HG03045 (cell line): ENCODE results near the gene MTERF1.
"Not testable (repeated sequence)": the region's sequence is repeated elsewhere in the genome, so short reads cannot be mapped to it uniquely, and the experiment has no call there.

Experiments used
- ATAC-seq: cut with Tn5 transposase; IDR thresholded peaks from one replicate; pipeline ENCODE4 v1.9.1; 2021; ENCODE audit warnings: mild to moderate bottlenecking, moderate library complexity; ENCODE audit not compliant: unreplicated experiment

Gene MTERF1

DNA sequence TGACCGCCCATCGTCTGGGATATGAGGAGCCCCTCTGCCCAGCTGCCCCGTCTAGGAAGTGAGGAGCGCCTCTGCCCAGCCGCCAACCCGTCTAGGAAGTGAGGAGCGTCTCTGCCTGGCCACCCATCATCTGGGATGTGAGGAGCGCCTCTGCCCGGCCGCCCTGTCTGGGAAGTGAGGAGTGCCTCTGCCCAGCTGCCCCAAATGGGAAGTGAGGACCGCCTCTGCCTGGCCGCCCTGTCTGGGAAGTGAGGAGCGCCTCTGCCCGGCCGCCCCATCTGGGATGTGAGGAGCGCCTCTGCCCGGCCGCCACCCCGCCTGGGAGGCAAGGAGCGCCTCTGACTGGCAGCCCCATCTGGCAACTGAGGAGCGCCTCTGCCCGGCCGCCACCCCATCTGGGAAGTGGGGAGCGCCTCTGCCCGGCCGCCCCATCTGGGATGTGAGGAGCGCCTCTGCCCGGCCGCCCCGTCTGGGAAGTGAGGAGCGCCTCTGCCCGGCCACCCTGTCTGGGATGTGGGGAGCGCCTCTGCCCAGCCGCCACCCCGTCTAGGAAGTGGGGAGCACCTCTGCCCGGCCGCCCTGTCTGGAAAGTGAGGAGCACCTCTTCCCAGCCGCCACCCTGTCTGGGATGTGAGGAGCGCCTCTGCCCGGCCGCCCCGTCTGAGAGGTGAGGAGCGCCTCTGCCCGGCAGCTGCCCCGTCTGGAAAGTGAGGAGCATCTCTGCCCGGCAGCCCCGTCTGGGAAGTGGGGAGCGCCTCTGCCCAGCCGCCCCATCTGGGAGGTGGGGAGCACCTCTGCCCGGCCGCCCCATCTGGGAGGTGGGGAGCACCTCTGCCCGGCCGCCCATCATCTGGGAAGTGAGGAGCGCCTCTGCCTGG lies 7.1 kb upstream of the MTERF1 start:
- ATAC-seq: not testable (repeated sequence)

DNA sequence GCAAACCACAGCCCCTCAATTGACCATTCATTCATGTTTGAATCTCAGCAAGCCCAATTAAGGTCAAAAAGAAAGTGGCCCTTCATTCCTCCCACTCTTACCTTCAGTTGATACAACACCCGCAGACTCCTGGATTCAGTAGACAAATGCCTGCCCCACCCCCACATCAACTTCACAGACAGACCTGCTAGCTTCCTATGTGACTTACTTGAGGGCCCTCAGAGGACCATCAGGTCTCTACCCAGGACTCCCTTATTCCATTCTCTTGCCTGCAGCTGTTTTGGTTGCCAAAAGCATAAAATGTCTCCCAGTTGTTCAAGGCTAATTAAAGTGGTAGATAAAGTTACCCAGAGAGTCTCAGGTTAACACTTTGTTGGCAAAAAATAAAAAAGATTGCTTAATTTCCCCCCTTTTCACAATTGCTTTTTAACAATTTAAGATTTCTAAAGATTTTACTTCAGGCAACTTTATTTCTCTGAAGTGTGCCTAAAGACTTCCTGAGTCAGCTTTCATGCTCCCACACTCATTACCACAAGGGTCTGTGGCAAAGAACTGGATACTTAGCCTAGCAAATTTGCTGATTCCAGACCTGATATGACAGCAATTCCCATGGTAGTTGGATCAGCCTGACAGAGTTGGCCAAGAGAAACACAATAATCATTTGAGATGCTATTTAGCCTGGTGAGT lies 3.3 kb upstream of the MTERF1 start:
- ATAC-seq: no peak

DNA sequence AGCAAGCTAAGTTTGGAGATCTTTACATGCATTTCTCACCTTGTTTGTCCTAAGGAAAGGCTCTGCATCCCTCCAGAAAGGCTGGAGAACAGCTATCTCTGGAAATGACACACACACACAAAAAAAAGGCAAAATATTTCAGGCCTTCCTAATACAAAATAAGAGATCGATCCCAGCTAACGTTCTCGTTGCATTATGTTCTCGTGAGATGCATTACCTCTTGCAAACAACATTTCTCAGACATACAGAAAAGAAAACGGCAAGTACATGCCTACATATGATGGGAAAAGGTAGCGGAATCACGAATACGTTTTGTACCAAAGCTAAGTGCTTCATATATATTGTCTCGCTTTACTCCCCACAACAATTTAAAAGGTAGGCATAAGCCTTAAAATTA lies 488 bp downstream of the MTERF1 start:
- no peak for ATAC-seq

DNA sequence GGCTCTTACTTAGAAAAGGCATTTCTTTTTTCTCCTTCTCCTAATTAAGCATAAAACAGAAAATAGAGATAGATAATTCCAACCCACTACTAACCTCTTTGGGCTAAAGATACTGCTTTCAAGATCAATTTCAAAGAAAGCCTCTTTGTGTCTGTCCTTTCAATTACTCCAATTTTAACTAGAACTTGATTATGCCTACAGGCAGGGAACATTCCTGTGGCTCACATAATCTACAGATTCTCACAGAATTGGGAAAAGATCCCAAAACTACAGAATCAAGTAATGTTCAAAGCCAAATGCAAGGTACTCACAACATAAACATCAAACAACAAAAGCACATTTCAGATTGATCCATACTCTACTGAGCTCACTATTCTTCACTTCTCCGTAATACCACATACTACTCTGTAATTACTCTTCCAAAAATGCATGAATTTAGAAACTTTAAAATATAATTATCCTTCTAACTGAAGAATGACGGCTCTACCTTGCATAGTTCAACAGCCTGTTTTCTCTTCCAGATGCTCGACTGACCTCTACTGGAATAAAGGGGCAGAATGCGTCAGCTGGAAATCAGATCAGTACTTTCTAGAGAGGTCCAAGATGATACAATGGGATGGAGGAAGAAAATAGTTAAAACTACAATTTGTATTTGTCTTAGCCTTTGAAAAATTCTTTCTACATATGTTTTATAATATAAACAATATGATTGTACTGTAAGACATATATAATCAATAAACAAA lies 3.9 kb downstream of the MTERF1 start:
- ATAC-seq: no peak

DNA sequence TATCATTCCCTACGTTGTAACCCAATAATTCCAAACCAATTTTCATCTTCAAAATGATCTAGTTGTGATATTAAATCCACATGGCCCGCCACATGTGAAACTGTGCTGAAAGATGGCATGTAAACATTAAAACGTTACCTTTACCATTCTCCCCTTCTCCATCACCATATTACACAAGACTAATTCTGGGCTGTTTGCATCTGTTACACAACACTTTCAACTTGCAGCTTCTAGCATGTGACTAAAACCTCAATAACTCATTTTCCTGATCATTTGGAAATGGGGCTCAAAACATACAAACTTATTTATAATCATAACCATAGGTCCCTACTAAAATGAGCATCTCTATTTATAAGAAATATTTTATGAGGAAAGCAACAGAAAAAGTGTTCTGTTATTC lies 4.7 kb downstream of the MTERF1 start:
- ATAC-seq: no peak

DNA sequence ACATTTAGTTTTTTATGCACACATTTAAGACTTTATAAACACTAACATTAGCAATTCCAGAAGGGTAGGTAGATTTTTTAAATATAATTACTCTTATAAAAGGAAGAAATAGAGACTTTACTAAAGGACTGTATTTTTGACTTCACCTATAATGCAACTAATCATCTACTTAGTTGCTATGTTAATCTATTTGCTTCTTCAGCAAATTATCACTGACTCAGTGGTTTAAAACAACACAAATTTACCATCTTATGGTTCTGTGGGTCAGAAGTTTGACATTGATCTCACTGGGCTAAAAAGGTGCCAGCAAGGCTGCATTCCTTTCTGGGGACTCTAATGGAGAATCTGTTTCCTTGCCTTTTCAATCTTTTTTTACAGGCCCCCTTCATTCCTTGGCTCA lies 7.6 kb downstream of the MTERF1 start:
- ATAC-seq: no peak

DNA sequence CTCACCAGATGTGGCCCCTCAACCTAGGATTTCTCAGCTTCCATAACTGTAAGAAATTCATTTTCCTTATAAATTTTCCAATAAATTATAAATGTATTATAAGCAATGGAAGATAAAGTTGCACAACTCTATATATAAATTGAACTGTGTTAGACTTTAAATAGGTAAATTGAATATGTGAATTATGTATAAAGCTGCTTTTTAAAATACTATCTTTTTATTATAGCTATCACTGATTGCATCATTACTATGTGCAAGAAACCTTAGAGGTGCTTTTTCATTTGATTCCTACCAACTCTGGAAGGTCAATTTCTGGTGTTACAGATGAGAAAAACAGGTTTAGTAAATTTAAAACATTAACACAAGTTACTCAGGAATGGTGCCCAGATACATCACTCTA lies 8.4 kb downstream of the MTERF1 start:
- no peak for ATAC-seq

DNA sequence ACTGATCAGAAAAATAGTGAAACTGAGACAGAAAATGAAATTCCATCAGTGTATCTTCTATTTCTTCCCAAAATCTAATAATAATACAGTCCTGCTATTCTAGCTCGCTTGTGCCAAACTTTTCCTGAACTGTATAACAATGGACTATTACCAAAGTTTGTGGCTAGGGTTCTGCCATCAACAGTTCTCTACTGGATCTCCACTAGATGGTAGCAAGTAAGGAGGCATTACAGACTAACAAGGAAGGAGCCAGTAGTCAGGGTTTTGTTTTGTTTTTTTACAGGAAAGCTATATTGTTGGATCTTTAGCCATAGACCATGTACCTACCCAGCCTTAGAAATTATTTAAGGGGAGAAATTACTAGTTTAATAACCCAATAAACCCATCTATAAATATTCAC lies 10.8 kb downstream of the MTERF1 start:
- ATAC-seq: no peak

DNA sequence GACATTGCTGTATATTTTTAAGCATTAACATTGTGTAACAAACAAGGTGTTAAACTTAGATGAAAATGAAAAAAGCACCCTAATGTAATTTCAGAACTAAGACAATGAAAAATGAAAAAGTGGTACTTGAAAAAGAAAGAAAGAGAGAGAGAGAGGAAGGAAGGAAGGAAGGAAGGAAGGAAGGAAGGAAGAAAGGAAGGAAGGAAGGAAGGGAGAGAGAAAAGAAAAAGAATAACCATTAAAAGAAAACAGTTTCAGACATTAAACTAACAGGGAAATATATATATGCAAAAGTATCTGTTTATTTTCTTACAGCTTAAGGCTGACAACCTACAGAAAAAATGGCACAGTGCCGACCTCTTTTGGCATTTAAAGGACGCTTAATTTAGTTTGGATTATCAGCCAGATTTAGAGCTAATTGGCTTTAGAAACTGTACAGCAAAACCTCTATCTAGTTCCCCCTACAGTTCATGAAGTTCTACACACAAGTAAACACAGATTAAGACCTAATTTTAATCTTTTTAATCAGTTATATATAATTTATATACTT lies 13.8 kb downstream of the MTERF1 start:
- no peak for ATAC-seq

DNA sequence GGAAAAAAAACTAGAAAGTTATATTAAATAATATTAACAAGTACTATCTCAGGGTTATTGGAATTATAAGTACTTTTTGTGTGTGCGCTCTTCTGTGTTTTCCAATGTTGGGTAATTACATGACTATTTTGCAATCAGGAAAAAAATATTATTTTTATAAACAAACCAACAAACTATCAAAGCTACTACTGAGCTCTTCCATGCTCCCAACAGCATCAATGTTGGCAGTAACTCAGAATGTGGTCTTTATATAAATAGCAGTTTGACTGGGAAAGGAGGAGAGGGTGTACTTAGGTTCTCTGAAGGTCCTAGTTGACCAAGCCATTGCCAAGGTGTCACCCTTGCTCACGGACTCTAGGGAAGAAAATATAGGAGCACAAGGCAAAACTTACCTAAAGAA lies 15.0 kb downstream of the MTERF1 start:
- ATAC-seq: no peak

DNA sequence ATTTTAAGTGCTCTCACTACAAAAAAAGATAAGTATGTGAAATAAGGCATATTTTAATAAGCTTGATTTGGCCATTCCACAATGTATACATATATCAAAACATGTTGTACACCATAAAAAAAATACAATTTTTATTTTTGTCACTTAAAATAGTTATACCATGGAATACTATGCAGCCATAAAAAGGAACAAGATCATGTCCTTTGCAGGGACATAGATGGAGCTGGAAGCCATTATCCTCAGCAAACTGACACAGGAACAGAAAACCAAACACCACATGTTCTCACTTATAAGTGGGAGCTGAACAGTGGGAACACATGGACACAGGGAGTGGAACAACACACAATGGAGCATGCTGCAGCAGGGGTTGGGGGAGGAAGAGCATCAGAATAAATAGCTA lies 15.9 kb downstream of the MTERF1 start:
- ATAC-seq: not testable (repeated sequence)

DNA sequence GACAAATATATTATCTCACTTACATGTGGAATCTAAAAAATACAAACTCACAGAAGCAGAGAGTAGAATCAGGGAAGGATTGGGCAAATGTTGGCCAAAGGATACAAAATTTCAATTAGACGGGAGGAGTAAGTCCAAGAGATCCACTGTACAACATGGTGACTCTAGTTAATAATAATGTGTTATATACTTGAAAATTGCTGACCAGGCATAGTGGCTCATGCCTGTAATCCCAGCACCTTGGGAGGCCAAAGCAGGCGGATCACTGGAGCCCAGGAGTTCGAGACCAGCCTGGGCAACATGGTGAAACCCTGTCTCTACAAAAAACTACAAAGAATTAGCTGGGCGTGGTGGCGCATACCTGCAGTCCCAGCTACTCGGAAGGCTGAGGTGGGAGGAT lies 16.4 kb downstream of the MTERF1 start:
- ATAC-seq: no peak

DNA sequence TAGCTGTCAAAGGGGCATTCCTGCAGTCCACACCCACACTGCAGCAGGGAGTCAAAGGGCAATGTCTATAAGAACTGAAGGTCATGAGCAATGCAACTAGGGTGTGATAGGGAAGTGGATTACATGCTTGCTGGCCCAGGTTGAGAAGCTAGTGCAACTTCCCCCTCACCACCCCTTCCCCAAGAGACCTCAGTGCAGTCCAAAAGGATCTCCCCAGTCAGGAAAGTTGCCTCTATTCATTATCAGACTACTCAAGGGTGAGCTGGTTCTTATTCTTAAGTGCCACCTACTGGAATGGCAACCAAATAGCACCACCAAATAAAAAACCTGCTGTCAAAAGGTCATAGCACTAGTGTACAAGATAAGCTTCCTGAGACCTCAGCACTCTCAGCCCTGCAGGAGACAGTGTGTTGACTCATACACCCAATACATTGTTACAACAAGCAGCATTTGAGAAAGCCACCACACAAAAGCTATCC lies 28.2 kb downstream of the MTERF1 start:
- ATAC-seq: no peak

DNA sequence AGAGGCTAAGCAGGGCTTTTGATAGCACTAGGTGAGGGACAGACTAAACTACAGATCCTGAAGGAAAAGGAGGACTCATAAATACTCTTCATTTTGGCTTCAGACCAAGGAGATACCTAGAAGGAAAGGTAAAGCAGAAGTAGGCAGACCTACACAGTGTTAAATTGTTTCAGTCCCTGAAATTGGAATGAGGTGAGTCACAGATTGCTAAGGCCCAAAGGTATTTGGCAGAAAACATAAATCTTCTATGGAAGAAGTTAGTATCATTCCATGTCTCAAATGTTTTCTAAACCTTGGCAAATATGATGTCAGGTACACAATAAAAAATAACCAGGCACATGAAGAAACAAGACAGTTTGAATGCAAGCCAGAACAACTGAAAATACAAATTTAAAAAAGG lies 30.0 kb downstream of the MTERF1 start:
- ATAC-seq: no peak

DNA sequence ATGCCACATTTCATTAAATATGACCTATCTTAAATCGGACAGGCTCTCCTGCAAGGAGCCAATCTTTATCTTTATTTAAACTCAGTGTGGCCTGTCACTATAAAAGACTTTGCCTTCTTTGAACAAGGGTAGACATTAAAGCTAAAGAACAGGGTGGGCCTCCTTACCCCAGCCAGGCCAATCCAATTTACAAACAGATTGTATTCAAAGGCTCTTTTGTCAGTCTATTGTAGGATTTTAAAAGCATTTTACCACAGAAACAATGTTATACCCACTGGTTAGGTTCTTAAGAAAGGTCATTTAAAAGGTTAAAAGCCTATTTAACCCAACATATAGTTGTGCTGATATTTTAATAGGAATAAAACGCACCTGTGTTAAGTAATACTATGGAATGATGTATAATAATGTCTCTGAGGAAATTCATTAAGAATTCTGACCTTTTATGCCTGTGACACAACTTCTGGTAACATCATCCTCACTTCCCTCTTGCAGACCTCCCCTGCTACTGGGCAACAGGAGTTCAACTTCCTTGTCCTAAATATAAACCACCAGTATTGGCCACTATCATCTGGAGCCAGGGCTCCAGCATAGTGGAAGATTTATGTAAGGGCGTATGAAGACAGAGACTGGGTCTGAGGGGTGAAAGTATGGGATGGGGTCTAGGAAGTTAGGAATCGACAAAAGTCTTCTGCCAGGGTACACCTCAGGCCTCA lies 32.5 kb downstream of the MTERF1 start:
- no peak for ATAC-seq

DNA sequence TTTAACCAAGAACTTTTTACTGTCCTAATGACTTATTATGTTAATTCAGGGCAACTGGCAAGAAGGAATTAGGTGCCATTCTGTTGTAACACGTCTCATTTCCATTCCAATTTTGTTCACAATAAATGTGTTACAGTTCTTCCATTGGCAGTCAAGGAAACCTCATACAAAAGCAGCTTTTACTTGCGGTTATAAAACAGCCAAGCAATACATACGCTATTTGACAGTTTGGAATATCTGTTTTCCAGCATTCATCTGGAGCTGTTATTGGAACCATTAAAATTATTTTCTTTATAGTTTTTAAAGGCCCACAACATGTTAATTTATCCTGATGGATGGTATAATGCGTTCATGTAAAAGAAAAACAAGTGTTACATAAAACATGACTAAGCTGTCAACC lies 33.3 kb downstream of the MTERF1 start:
- no peak for ATAC-seq

DNA sequence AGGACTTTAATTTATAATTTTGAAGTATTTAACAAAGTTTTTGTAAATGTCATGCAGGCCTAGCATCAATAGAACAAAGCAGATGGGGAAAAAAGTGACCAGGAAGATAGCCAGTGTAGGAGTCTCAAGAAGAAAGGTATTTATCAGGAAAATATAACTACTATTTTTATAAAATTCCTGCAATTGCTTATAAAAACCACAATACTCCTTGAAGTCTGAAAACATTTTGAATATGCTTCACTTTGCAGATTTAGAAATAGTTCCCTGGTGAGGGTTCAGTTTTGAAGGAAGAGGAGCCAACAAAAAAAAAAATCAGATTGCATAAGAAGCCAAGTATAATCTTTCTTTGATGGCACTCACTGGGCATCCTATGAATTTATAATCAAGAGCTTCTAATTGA lies 34.1 kb downstream of the MTERF1 start:
- ATAC-seq: no peak

DNA sequence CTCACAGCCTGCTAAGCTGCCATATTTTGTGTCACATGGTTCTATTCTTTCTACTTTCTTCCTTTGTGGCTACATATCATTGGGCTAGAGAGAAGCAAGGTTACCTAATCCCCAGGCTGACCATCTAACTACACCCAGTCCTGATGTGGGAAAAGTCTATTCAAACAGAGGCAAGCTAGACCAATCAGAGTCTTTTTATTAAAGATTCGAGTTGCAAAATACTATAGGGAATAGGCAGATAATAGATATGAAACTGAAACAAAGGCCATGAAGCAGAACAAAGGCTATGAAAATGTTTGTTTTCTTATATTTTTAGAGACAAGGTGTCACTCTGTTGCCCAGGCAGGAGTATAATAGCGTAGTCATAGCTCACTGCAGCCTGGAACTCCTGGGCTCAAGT lies 36.7 kb downstream of the MTERF1 start:
- ATAC-seq: peak; percentile 64

DNA sequence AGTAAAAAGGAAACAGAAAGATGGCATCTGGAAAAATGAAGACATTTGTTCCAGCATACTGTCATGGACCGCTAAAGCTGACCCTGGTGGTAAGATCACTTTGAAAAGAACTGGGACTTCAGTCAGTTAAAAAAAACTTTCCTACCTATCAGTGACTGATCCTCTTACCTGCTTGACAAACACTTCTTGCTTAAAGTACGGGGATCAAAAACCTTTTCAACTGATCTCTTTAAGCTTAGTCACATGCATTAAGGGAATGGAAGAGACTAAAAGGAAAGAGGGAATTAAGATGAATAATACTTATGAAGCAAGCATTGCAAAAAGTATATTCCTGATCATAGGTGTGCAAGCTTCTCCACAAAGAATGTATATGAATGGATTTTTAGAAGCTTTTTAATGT lies 42.1 kb downstream of the MTERF1 start:
- no peak for ATAC-seq

DNA sequence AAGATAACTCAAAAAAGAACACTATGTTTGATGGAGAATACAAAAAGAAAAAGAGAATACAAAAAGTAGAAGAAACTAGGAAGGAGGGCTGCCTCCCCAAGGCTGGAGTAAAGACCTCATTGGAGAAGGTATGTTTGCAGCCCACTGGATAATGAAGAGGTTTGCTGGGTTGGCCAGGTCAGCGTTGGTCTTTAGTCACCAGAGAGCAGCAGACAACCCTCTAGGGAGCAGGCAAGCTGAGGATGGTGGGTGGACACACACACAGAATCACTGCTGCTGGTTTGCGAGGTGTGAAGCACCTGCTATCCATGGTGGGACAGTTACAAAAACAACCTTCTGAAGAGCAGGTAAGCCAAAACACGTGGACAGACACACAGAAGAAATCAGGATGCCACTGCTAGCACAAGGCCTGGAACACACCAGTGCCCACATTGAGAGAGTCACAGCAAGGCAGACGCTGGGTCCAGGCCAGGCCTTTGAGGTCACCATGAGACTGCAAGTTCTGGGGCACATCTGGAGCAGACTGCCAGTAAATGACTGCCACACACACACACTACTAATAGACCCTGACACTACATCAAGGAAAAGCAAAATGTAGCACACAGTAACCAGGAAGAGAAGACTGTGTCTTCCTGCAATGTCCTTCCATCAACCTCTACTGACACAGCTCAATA lies 43.0 kb downstream of the MTERF1 start:
- no peak for ATAC-seq
